ENCODE results near the gene SMIM32.

GRCh38 chr5:136242611-136243010 lies 49.6 kb upstream of the SMIM32 start:
- no peak for TF ChIP-seq CTCF (IDR thresholded peaks at IDR 0.05)
- no peak for TF ChIP-seq EP300 (IDR thresholded peaks at IDR 0.05; ENCODE audit: low read depth)
- no peak for TF ChIP-seq POLR2A (IDR thresholded peaks at IDR 0.05)
